GM18868 (cell line): Measurements from ENCODE around the gene MRPS27.

Experiments
- ATAC-seq: cut with Tn5 transposase; IDR thresholded peaks from one replicate; pipeline ENCODE4 v1.9.1; 2021; ENCODE audit warnings: mild to moderate bottlenecking, moderate library complexity; ENCODE audit not compliant: unreplicated experiment

MRPS27 gene

GRCh38 chr5:72206160-72206559, 113.9 kb downstream of the MRPS27 start:
- ATAC-seq = no peak

GRCh38 chr5:72205431-72206009, 114.5 kb downstream of the MRPS27 start:
- no peak for ATAC-seq

- ATAC-seq = no peak
Observed at GRCh38 chr5:72204946-72205345, 115.1 kb downstream of the MRPS27 start.

GRCh38 chr5:72203251-72203845, 116.7 kb downstream of the MRPS27 start:
- ATAC-seq = no peak

- no peak for ATAC-seq
Observed at GRCh38 chr5:72202331-72202825, 117.7 kb downstream of the MRPS27 start.

GRCh38 chr5:72199681-72200080, 120.4 kb downstream of the MRPS27 start:
- ATAC-seq = no peak

- no peak for ATAC-seq
Observed at GRCh38 chr5:72197393-72197792, 122.6 kb downstream of the MRPS27 start.

- ATAC-seq = no peak
Observed at GRCh38 chr5:72195581-72195980, 124.5 kb downstream of the MRPS27 start.

- ATAC-seq = peak; percentile 87
Observed at GRCh38 chr5:72194846-72195245, 125.2 kb downstream of the MRPS27 start.

- ATAC-seq = no peak
Observed at GRCh38 chr5:72191404-72191803, 128.6 kb downstream of the MRPS27 start.

- ATAC-seq = no peak
Observed at GRCh38 chr5:72189146-72189545, 130.9 kb downstream of the MRPS27 start.

- ATAC-seq = no peak
Observed at GRCh38 chr5:72188166-72188565, 131.9 kb downstream of the MRPS27 start.

GRCh38 chr5:72187388-72188075, 132.5 kb downstream of the MRPS27 start:
- ATAC-seq = no peak

- no peak for ATAC-seq
Observed at GRCh38 chr5:72185496-72186329, 134.3 kb downstream of the MRPS27 start.

- ATAC-seq = no peak
Observed at GRCh38 chr5:72184408-72184807, 135.6 kb downstream of the MRPS27 start.

GRCh38 chr5:72183101-72183520, 136.9 kb downstream of the MRPS27 start:
- ATAC-seq = no peak

GRCh38 chr5:72182686-72183085, 137.4 kb downstream of the MRPS27 start:
- no peak for ATAC-seq

GRCh38 chr5:72180925-72181324, 139.1 kb downstream of the MRPS27 start:
- no peak for ATAC-seq

- no peak for ATAC-seq
Observed at GRCh38 chr5:72179816-72180440, 140.1 kb downstream of the MRPS27 start.

- ATAC-seq = no peak
Observed at GRCh38 chr5:72179028-72179815, 140.8 kb downstream of the MRPS27 start.
